ENCODE data around the gene LRPAP1.
"Not testable (repeated sequence)": the region's sequence is repeated elsewhere in the genome, so short reads cannot be mapped to it uniquely, and the experiment has no call there.

LRPAP1 gene

GRCh38 chr4:3563403-3563802 is 31.2 kb upstream of the LRPAP1 start:
- no peak for DNase-seq (ENCODE audit: extremely low read depth in 1 of 2, low read depth in 1 of 2)

- DNase-seq (ENCODE audit: extremely low read depth in 1 of 2, low read depth in 1 of 2) = not testable (repeated sequence)
Measured at GRCh38 chr4:3562127-3562526, 29.9 kb upstream of the LRPAP1 start.

- DNase-seq (ENCODE audit: extremely low read depth in 1 of 2, low read depth in 1 of 2) = not testable (repeated sequence)
Measured at GRCh38 chr4:3560465-3560864, 28.2 kb upstream of the LRPAP1 start.

GRCh38 chr4:3559381-3560290 is 27.4 kb upstream of the LRPAP1 start:
- DNase-seq (ENCODE audit: extremely low read depth in 1 of 2, low read depth in 1 of 2) = not testable (repeated sequence)

GRCh38 chr4:3558514-3558836 is 26.3 kb upstream of the LRPAP1 start:
- DNase-seq (ENCODE audit: extremely low read depth in 1 of 2, low read depth in 1 of 2) = not testable (repeated sequence)

- not testable (repeated sequence) for DNase-seq (ENCODE audit: extremely low read depth in 1 of 2, low read depth in 1 of 2)
Measured at GRCh38 chr4:3557676-3558513, 25.7 kb upstream of the LRPAP1 start.

GRCh38 chr4:3557088-3557492 is 24.9 kb upstream of the LRPAP1 start:
- not testable (repeated sequence) for DNase-seq (ENCODE audit: extremely low read depth in 1 of 2, low read depth in 1 of 2)

- DNase-seq (ENCODE audit: extremely low read depth in 1 of 2, low read depth in 1 of 2) = not testable (repeated sequence)
Measured at GRCh38 chr4:3556244-3556867, 24.1 kb upstream of the LRPAP1 start.

- not testable (repeated sequence) for DNase-seq (ENCODE audit: extremely low read depth in 1 of 2, low read depth in 1 of 2)
Measured at GRCh38 chr4:3555459-3556070, 23.3 kb upstream of the LRPAP1 start.

GRCh38 chr4:3551366-3551765 is 19.1 kb upstream of the LRPAP1 start:
- not testable (repeated sequence) for DNase-seq (ENCODE audit: extremely low read depth in 1 of 2, low read depth in 1 of 2)

- not testable (repeated sequence) for DNase-seq (ENCODE audit: extremely low read depth in 1 of 2, low read depth in 1 of 2)
Measured at GRCh38 chr4:3550792-3551325, 18.6 kb upstream of the LRPAP1 start.

GRCh38 chr4:3550041-3550440 is 17.8 kb upstream of the LRPAP1 start:
- DNase-seq (ENCODE audit: extremely low read depth in 1 of 2, low read depth in 1 of 2) = not testable (repeated sequence)

- DNase-seq (ENCODE audit: extremely low read depth in 1 of 2, low read depth in 1 of 2) = not testable (repeated sequence)
Measured at GRCh38 chr4:3549694-3550001, 17.4 kb upstream of the LRPAP1 start.

- DNase-seq (ENCODE audit: extremely low read depth in 1 of 2, low read depth in 1 of 2) = not testable (repeated sequence)
Measured at GRCh38 chr4:3548991-3549693, 16.9 kb upstream of the LRPAP1 start.

GRCh38 chr4:3546721-3547120 is 14.5 kb upstream of the LRPAP1 start:
- not testable (repeated sequence) for DNase-seq (ENCODE audit: extremely low read depth in 1 of 2, low read depth in 1 of 2)

- DNase-seq (ENCODE audit: extremely low read depth in 1 of 2, low read depth in 1 of 2) = not testable (repeated sequence)
Measured at GRCh38 chr4:3545351-3545750, 13.1 kb upstream of the LRPAP1 start.

- DNase-seq (ENCODE audit: extremely low read depth in 1 of 2, low read depth in 1 of 2) = not testable (repeated sequence)
Measured at GRCh38 chr4:3544259-3545025, 12.2 kb upstream of the LRPAP1 start.

GRCh38 chr4:3543415-3543814 is 11.2 kb upstream of the LRPAP1 start:
- not testable (repeated sequence) for DNase-seq (ENCODE audit: extremely low read depth in 1 of 2, low read depth in 1 of 2)

- not testable (repeated sequence) for DNase-seq (ENCODE audit: extremely low read depth in 1 of 2, low read depth in 1 of 2)
Measured at GRCh38 chr4:3538906-3539305, 6.7 kb upstream of the LRPAP1 start.

All from stimulated activated CD8-positive, alpha-beta memory T cell treated with anti-CD3 and anti-CD28 coated beads, Interleukin-7, amount 100 ng/mL, for 48 hours (primary cell).